ENCODE results near the gene UMAD1.

DNA sequence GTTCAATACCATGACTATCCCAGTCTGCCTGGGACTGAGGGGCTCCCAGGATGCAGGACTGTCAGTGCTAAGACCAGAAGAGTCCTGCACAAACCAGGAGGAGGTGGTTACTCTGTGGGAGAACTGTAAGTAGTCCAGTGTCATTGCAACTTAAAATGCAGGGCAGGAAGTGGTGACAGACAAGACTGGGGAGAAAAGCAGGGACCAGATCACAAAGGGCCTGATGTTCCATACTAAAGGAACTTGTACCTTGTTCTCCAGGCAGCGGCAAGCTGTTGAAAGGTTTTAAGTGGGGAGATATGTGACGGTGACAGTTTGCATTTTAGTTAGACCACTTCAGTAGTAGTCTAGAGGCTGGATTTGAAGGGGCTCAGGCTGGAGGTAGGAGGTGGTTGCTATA, 262.3 kb downstream of the UMAD1 start:
- TF ChIP-seq CTCF (IDR thresholded peaks at IDR 0.05) (no peak), POLR2A (IDR thresholded peaks at IDR 0.05) (no peak)

Data from vagina (tissue), 2 donors.